GM10266 (cell line): ENCODE measurements around the gene PARN.

Experiments used
- DNase-seq: peaks from one replicate; pipeline ENCODE4 v3.0.0; 2012; ENCODE audit errors: extremely low spot score
- CTCF ChIP-seq: IDR thresholded peaks from 2 replicates; pipeline ENCODE4 v1.5.1; 2012; ENCODE audit warnings: mild to moderate bottlenecking, low read depth; ENCODE audit not compliant: control insufficient read depth, insufficient read depth; ENCODE audit errors: missing control alignments

Gene PARN

GRCh38 chr16:14494396-14494966 lies 135.6 kb downstream of the PARN start:
- no peak for TF ChIP-seq CTCF
- no peak for DNase-seq

GRCh38 chr16:14493791-14494190 lies 136.3 kb downstream of the PARN start:
- no peak for DNase-seq

GRCh38 chr16:14492614-14493013 lies 137.4 kb downstream of the PARN start:
- TF ChIP-seq CTCF = no peak
- DNase-seq = no peak

More at GRCh38 chr16:14493791-14494190, 136.3 kb downstream of the PARN start:
- no peak for TF ChIP-seq CTCF

- DNase-seq = no peak
- no peak for TF ChIP-seq CTCF
These were observed 138.1 kb downstream of the PARN start for GRCh38 chr16:14491861-14492529.

- TF ChIP-seq CTCF = no peak
- DNase-seq = no peak
These were observed 139.8 kb downstream of the PARN start for GRCh38 chr16:14490235-14490634.

DNA sequence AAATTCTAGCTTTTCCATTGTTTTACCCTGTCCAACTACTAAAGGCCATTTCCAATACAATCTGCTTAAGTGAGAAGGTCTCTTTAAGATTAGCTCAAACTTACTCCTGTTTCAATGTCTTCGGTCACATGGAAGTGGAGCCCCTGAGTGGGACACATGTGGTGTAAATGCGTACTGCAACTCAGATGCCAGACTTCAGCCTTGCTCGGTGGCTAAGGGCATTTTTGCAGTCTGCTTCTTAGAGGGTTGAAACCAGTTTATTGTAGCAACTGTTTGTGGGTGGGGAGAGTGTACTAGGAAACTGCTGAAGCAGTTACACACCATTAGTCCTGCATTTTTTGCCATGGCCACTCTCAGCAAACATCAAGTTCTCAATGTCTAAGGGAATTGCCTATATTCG lies 140.6 kb downstream of the PARN start:
- no peak for TF ChIP-seq CTCF

DNA sequence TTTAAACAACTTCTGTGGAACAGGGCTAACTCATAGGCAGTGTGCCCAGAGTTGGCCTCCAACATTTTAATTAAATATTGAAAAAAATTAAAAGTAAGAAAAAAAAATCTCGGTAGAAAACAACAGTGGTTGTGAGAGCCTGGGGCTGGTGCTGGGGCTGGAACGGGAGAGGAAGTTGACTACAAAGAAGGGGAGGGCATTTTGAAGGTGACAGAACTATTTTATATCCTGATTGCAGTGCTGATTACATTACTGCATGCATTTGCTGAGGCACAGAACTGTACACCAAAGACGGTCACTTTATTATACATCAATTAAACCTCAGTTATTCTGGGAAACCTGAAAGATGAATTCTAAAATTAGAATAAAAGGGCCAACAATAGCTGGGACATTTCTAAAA lies 142.5 kb downstream of the PARN start:
- DNase-seq = no peak
- no peak for TF ChIP-seq CTCF

More for the DNA sequence above, 140.6 kb downstream of the PARN start:
- no peak for DNase-seq
